Stomach (tissue), 9 donors: Measurements from ENCODE around the gene CTTNBP2. TPM values are rescaled to one million over a fixed set of nuclear protein-coding genes. Genes with fewer than 3 reads are reported as not detected.

Experiments used
- DNase-seq, 2 donors: peaks; one replicate each; pipeline versions ENCODE4 v3.0.0 to v3.0.0-alpha.2; 2013 to 2019
- H3K27ac ChIP-seq, 5 donors: fragments of 200-600 bp in 4 of 5; sonication (generic) in 4 of 5; one replicate each; pipeline ENCODE4 v1.5.1; 2013 to 2019; ENCODE audit warnings: mild to moderate bottlenecking in 1 of 5, moderate library complexity in 1 of 5
- H3K27me3 ChIP-seq, 3 donors: fragments of 200-600 bp; sonication (generic); one replicate each; pipeline ENCODE4 v1.5.1; 2017 to 2019; ENCODE audit warnings: mixed run types in 1 of 3
- H3K36me3 ChIP-seq, 4 donors: fragments of 200-600 bp; sonication (generic); 1 replicate in 3 of 4; 2 replicates in 1 of 4; pipeline ENCODE4 v1.5.1; 2016 to 2019
- H3K4me1 ChIP-seq, 4 donors: fragments of 200-600 bp; sonication (generic); one replicate each; pipeline ENCODE4 v1.5.1; 2016 to 2019
- H3K4me3 ChIP-seq, 4 donors: fragments of 200-600 bp; sonication (generic) in 3 of 4; one replicate each; pipeline ENCODE4 v1.5.1; 2016 to 2019; ENCODE audit warnings: mild to moderate bottlenecking in 1 of 4
- H3K9me3 ChIP-seq, 4 donors: fragments of 200-600 bp; sonication (generic); one replicate each; pipeline ENCODE4 v1.5.1; 2016 to 2019
- EP300 ChIP-seq: sonication (generic); formaldehyde crosslinking; IDR thresholded peaks from one replicate; pipeline ENCODE4 v1.6.1; 2017; ENCODE audit warnings: antibody characterized with exemption
- POLR2A ChIP-seq, 4 donors: fragments of 450-650 bp; IDR thresholded peaks; one replicate each; pipeline ENCODE4 v1.6.1; 2016; ENCODE audit warnings: antibody characterized with exemption in 4 of 4, control low read depth in 2 of 4, mild to moderate bottlenecking in 1 of 4, moderate library complexity in 1 of 4
- POLR2AphosphoS5 ChIP-seq, 3 donors: sonication (generic); formaldehyde crosslinking; IDR thresholded peaks; one replicate each; pipeline ENCODE4 v1.6.1; 2016; ENCODE audit warnings: antibody characterized with exemption in 3 of 3
- WGBS, 5 donors: extraction: QIAGEN DNeasy Blood & Tissue Kit in 3 of 5; methylation state at CpG; one replicate each; pipeline versions ENCODE4 v1.1.5 to v1.1.7; 2013 to 2018; 5-methylcytosine and 5-hydroxymethylcytosine counted together
- intact Hi-C: fragments of 100-400 bp; cut with DNase I; formaldehyde crosslinking; loops from one replicate; pipeline ENCODE4 v1.15.1; 2023; ENCODE audit warnings: low total_unique reads
- polyA plus RNA-seq, 3 donors: library from polyadenylated mRNA; stranded (reverse); fragments of 200-250 nt; gene quantifications; one replicate each; pipeline ENCODE4 v1.2.3, GENCODE V29; 2013
- total RNA-seq, 5 donors: library from RNA; depleted of rRNA; stranded (reverse); fragments of >200 nt; gene quantifications; one replicate each; pipeline versions ENCODE4 v1.1.0 to v1.2.3, GENCODE V29; 2014 to 2016
- TF ChIP-seq, protein P1 (sequence below), 7 experiments: fragments of 450-650 bp in 4 of 7; fragments of 200-600 bp in 3 of 7; sonication (generic) in 3 of 7; IDR thresholded peaks; one replicate each; pipeline ENCODE4 v1.5.1; 2016 to 2019; ENCODE audit warnings: antibody characterized with exemption in 7 of 7, control low read depth in 2 of 7, mild to moderate bottlenecking in 1 of 7
- donor health status: healthy with polysubstance abuse.
- donor health status: Bipolar disorder and iron deficiency.
- donor health status: healthy.

Gene CTTNBP2
- total and polyA plus RNA-seq, 8 donors: 0.62 to 56.4 (median 5.6) TPM

- intact Hi-C loops: no loop called here
- Histone ChIP-seq H3K9me3 (no peaks in the 10 kb centered on the region), H3K27ac (no peak overlapping the region), H3K4me1 (no peaks in the 10 kb centered on the region), H3K4me3 (no peak overlapping the region), H3K36me3 (no peaks in the 10 kb centered on the region), H3K27me3 (no peaks in the 10 kb centered on the region)
- WGBS, 5 donors: 86 to 94% (median 91%) methylated on average over 3 of the region's 3 CpGs
- TF ChIP-seq POLR2A (IDR thresholded peaks at IDR 0.05): no peak
- TF ChIP-seq EP300: no peak
- no peak for TF ChIP-seq POLR2AphosphoS5 (IDR thresholded peaks at IDR 0.05)
- TF ChIP-seq, protein P1, sequence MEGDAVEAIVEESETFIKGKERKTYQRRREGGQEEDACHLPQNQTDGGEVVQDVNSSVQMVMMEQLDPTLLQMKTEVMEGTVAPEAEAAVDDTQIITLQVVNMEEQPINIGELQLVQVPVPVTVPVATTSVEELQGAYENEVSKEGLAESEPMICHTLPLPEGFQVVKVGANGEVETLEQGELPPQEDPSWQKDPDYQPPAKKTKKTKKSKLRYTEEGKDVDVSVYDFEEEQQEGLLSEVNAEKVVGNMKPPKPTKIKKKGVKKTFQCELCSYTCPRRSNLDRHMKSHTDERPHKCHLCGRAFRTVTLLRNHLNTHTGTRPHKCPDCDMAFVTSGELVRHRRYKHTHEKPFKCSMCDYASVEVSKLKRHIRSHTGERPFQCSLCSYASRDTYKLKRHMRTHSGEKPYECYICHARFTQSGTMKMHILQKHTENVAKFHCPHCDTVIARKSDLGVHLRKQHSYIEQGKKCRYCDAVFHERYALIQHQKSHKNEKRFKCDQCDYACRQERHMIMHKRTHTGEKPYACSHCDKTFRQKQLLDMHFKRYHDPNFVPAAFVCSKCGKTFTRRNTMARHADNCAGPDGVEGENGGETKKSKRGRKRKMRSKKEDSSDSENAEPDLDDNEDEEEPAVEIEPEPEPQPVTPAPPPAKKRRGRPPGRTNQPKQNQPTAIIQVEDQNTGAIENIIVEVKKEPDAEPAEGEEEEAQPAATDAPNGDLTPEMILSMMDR (IDR thresholded peaks at IDR 0.05): no peak
- DNase-seq: no peak
These were observed 90.5 kb downstream of the CTTNBP2 start for GRCh38 chr7:117782761-117783160.

DNA sequence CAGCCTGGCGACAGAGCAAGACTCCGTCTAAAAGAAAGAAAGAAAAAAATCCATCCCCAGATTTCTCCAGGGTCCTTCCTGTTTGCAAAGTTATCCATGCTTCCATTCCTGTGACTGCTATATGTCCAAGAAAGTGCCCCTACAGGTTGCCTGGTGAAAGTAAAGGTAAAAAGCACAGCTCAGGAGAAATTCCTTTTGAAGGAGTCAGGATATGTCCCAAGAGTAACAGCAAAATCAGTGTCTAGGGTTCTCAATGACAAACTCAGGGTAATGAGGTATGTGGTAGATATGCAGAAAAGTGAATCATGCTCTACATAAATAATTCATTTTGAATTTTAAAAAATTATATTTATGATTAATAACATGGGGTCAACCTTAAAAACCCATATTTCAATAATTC lies 91.5 kb downstream of the CTTNBP2 start:
- H3K27ac ChIP-seq: no peak overlapping the region

DNA sequence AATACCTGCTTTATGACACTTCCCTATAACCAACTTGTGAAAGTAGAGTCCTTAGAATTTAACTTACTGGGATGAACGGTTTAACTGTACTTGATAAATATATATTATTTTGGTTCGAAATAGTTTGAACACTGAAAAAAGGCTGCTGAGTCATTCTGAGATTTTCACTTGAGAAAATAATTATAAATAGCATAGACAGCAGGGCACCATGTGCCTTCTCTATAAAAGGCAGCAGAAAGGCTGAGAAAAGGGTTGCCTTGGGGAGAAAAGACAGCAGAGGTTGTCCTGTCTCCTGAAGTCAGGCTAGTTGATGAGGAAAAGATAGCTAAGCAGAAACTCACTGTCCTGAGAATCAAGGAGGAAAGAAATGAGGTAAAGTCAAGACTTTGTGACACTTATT lies 92.4 kb downstream of the CTTNBP2 start:
- Histone ChIP-seq H3K36me3 (no peaks in the 10 kb centered on the region), H3K9me3 (no peaks in the 10 kb centered on the region), H3K27me3 (no peaks in the 10 kb centered on the region), H3K27ac (no peak overlapping the region), H3K4me1 (no peaks in the 10 kb centered on the region), H3K4me3 (no peak overlapping the region)
- DNase-seq: no peak
- intact Hi-C loops: no loop called here
- 67 to 80% (median 74%) methylated on average over 2 of the region's 2 CpGs for WGBS, 5 donors
- TF ChIP-seq, protein P1 (IDR thresholded peaks at IDR 0.05): no peak
- no peak for TF ChIP-seq EP300
- no peak for TF ChIP-seq POLR2AphosphoS5 (IDR thresholded peaks at IDR 0.05)
- TF ChIP-seq POLR2A (IDR thresholded peaks at IDR 0.05): no peak

More for the DNA sequence above, 91.5 kb downstream of the CTTNBP2 start:
- no peaks in the 10 kb centered on the region for H3K9me3 ChIP-seq
- no peaks in the 10 kb centered on the region for H3K36me3 ChIP-seq
- no peak for DNase-seq
- H3K4me1 ChIP-seq: no peaks in the 10 kb centered on the region
- no peak overlapping the region for H3K4me3 ChIP-seq
- intact Hi-C loops: no loop called here
- TF ChIP-seq EP300 (no peak), POLR2AphosphoS5 (IDR thresholded peaks at IDR 0.05) (no peak), POLR2A (IDR thresholded peaks at IDR 0.05) (no peak)
- TF ChIP-seq, protein P1 (IDR thresholded peaks at IDR 0.05): no peak
- H3K27me3 ChIP-seq: no peaks in the 10 kb centered on the region
- WGBS, 5 donors: 89 to 98% (median 98%) methylated on average over 2 of the region's 2 CpGs

DNA sequence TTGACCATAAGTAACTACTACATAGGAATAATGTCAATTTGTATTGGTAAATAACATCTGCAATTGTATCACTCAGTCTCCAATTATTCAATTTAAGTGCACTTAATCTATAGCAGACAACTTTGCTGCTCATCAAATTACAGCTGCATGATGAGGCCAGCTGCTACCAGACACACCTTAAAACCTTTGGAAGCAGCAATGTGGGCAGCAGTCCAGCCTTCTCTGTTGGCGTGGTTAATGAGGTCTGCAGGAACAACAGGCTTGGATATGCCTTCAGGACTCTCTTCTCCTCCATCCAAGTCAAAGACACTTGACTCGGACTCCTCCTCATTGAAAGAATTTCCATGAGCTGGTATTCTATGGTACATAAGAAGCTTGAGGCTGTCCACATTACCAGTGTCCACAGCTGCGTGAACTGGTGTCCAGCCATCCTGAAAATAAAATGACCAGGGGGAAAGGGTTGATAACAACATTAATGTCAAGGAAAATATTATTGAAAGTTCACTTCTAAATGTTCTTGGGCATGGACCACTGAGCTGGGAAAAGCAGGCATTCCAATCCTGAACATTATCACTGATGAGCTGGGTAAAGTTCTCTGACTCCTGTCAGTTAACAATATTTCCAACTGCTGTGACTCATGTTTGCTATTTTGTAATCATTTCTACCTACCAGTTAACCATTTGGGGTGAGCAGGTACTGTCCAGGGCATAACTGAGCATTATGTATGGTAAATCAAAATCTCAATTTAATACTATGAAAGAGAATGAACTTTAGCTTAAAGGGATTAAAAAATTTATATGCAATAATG lies 95.7 kb downstream of the CTTNBP2 start:
- TF ChIP-seq POLR2AphosphoS5 (IDR thresholded peaks at IDR 0.05) (no peak), POLR2A (IDR thresholded peaks at IDR 0.05) (no peak), EP300 (no peak)
- TF ChIP-seq, protein P1 (IDR thresholded peaks at IDR 0.05): no peak
- no peaks in the 10 kb centered on the region for H3K36me3 ChIP-seq
- peak in 1 of 2 donors; percentile 34 for DNase-seq
- H3K9me3 ChIP-seq: no peaks in the 10 kb centered on the region
- H3K27ac ChIP-seq: no peak overlapping the region
- H3K4me3 ChIP-seq: no peak overlapping the region
- 70 to 90% (median 74%) methylated on average over 3 of the region's 3 CpGs for WGBS, 5 donors
- intact Hi-C loops: no loop called here
- H3K27me3 ChIP-seq: no peaks in the 10 kb centered on the region
- peaks cover 0 to 6% (median 0%) of the 10 kb centered on the region in 4 donors for H3K4me1 ChIP-seq
